B cell (primary cell): ENCODE data around the gene MMRN2. TPM values are rescaled to one million over a fixed set of nuclear protein-coding genes. Genes with fewer than 3 reads are reported as not detected.

Experiments
- ATAC-seq: fragments of 200-7000 bp; cut with Tn5 transposase; one replicate; pipeline ENCODE4 v1.10.0; 2021; ENCODE audit warnings: low read depth, mild to moderate bottlenecking, moderate number of reproducible peaks, moderate library complexity
- CTCF ChIA-PET: fragments of 350-600 bp; sonication (Branson Sonifier 250); formaldehyde crosslinking; loops from one replicate; lab custom pipeline; 2021; ENCODE audit warnings: antibody characterized with exemption, inconsistent platforms; lab: Charles Lee
- POLR2A ChIA-PET: fragments of 350-600 bp; sonication (Branson Sonifier 250); formaldehyde crosslinking; loops from one replicate; lab custom pipeline; 2021; ENCODE audit warnings: antibody characterized with exemption; lab: Charles Lee
- DNase-seq: peaks from one replicate; pipeline ENCODE4 v3.0.0; 2013
- H2AFZ ChIP-seq: 2 replicates; pipeline ENCODE4 v1.6.1; 2012; ENCODE audit warnings: mild to moderate bottlenecking, low read depth, low read length; ENCODE audit not compliant: insufficient read depth, poor library complexity, severe bottlenecking
- H3K27ac ChIP-seq, 2 donors: 1 replicate in 1 of 2; 2 replicates in 1 of 2; pipeline ENCODE4 v1.5.1; 2012 to 2013; ENCODE audit warnings: low read length in 2 of 2, mild to moderate bottlenecking in 2 of 2, moderate library complexity in 1 of 2
- H3K27me3 ChIP-seq, 4 experiments: fragments of 200-600 bp in 1 of 4; sonication (generic) in 1 of 4; replicated peaks in 1 of 4; 1 replicate in 2 of 4; 2 replicates in 2 of 4; pipeline versions ENCODE4 v1.6.1 to v1.7.0; 2013 to 2016; ENCODE audit warnings: low read length in 3 of 4, mild to moderate bottlenecking in 2 of 4, mixed read lengths in 1 of 4, moderate library complexity in 1 of 4; ENCODE audit not compliant: insufficient read depth in 4 of 4, control insufficient read depth in 3 of 4; ENCODE audit errors: control extremely low read depth in 1 of 4
- H3K36me3 ChIP-seq, 2 experiments: replicated peaks in 1 of 2; 1 replicate in 1 of 2; 2 replicates in 1 of 2; pipeline versions ENCODE4 v1.6.1 to v1.7.1; 2013; ENCODE audit warnings: low read length in 1 of 2; ENCODE audit not compliant: insufficient read depth in 2 of 2, control insufficient read depth in 1 of 2; ENCODE audit errors: control extremely low read depth in 1 of 2, extremely low read depth in 1 of 2
- H3K4me1 ChIP-seq, 2 donors: fragments of 200-600 bp in 1 of 2; sonication (generic) in 1 of 2; 1 replicate in 1 of 2; 2 replicates in 1 of 2; pipeline versions ENCODE4 v1.5.1 to v1.6.1; 2013 to 2017; ENCODE audit warnings: low read length in 2 of 2; ENCODE audit not compliant: control insufficient read depth in 2 of 2, insufficient read depth in 2 of 2
- H3K4me2 ChIP-seq: replicated peaks from 2 replicates; pipeline ENCODE3; 2012; ENCODE audit warnings: mild to moderate bottlenecking, low read depth, low read length; ENCODE audit not compliant: poor library complexity, severe bottlenecking
- H3K4me3 ChIP-seq, 5 experiments: fragments of 200-600 bp in 1 of 5; sonication (generic) in 1 of 5; 1 replicate in 3 of 5; 2 replicates in 2 of 5; pipeline versions ENCODE4 v1.5.1 to v1.7.0; 2011 to 2016; ENCODE audit warnings: low read length in 4 of 5, mild to moderate bottlenecking in 4 of 5, low read depth in 2 of 5, control low read depth in 1 of 5, moderate library complexity in 1 of 5; ENCODE audit not compliant: insufficient read depth in 1 of 5; ENCODE audit errors: control extremely low read depth in 1 of 5, extremely low read depth in 1 of 5
- H3K79me2 ChIP-seq: fragments of 200-600 bp; sonication (generic); one replicate; pipeline ENCODE4 v1.6.0; 2016; ENCODE audit warnings: low read length; ENCODE audit not compliant: control insufficient read depth, insufficient read depth
- H3K9ac ChIP-seq: fragments of 200-600 bp; sonication (generic); 2 replicates; pipeline ENCODE4 v1.6.1; 2017; ENCODE audit warnings: mild to moderate bottlenecking, low read length, moderate library complexity
- H3K9me3 ChIP-seq, 3 donors: one replicate each; pipeline versions ENCODE4 v1.6.1 to v1.7.1; 2013; ENCODE audit warnings: low read length in 2 of 3; ENCODE audit not compliant: control insufficient read depth in 2 of 3, insufficient read depth in 1 of 3; ENCODE audit errors: control extremely low read depth in 1 of 3
- H4K20me1 ChIP-seq: 2 replicates; pipeline ENCODE4 v1.6.0; 2012; ENCODE audit warnings: mild to moderate bottlenecking, low read length; ENCODE audit not compliant: insufficient read depth, control insufficient read depth, poor library complexity, severe bottlenecking
- H3K27ac Mint-ChIP-seq: one replicate; pipeline ENCODE4 v1.8.0; 2021; ENCODE audit warnings: mixed read lengths
- H3K27me3 Mint-ChIP-seq: one replicate; pipeline ENCODE4 v1.8.0; 2021; ENCODE audit warnings: mixed read lengths
- H3K4me1 Mint-ChIP-seq: one replicate; pipeline ENCODE4 v1.8.0; 2021; ENCODE audit warnings: mixed read lengths
- H3K4me3 Mint-ChIP-seq: one replicate; pipeline ENCODE4 v1.8.0; 2021; ENCODE audit warnings: mixed read lengths
- H3K9me3 Mint-ChIP-seq: one replicate; pipeline ENCODE4 v1.8.0; 2022; ENCODE audit warnings: mixed read lengths; ENCODE audit not compliant: insufficient read depth
- EZH2 ChIP-seq: IDR thresholded peaks from 2 replicates; pipeline ENCODE4 v1.6.1; 2012; ENCODE audit warnings: borderline replicate concordance, low read depth, mild to moderate bottlenecking, moderate library complexity, low read length; ENCODE audit not compliant: insufficient read depth, poor library complexity, severe bottlenecking
- WGBS: methylation state at CpG from one replicate; pipeline ENCODE4 v1.1.5; 2013; ENCODE audit warnings: missing lambda C conversion rate; ENCODE audit not compliant: insufficient coverage; 5-methylcytosine and 5-hydroxymethylcytosine counted together
- intact Hi-C: fragments of 100-400 bp; cut with micrococcal nuclease; formaldehyde crosslinking; loops from one replicate; pipeline ENCODE4 v1.10.0; 2022
- polyA plus RNA-seq: library from polyadenylated mRNA; depleted of rRNA; stranded (reverse); fragments of >200 nt; gene quantifications from 2 replicates; pipeline ENCODE4 v1.2.3, GENCODE V29; 2012
- total RNA-seq, 2 donors: library from RNA; stranded (reverse); fragments of 120-200 nt in 1 of 2; gene quantifications; 1 replicate in 1 of 2; 2 replicates in 1 of 2; pipeline versions ENCODE4 v1.2.3 to v1.2.4, GENCODE V29; 2013 to 2022
- TF ChIP-seq, protein P1 (sequence below): fragments of 200-600 bp; IDR thresholded peaks from one replicate; pipeline ENCODE4 v1.8.0; 2022; ENCODE audit warnings: antibody characterized with exemption, mild to moderate bottlenecking

MMRN2 gene
- total and polyA plus RNA-seq, 2 donors (not counting 1 experiment from before 2014, with no cell fraction given): 1.0 to 1.1 TPM

DNA sequence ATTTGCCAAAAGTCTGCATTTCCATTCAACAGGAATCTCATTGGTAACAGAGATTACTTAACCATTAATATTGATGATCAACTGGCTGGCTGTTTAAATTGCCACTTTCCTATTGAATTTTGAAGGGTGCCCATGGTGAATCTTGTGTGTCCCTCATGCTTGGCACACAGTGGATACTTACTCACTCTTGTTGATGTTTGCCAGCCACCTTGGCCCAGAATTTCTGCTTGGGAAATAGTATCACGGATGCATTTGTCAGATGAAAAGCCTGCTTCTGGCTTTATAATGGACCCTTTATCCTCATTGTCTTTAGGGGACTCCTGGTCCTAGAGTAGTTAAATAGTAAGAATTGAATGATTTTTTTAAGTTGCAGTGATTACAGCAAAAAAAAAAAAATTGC is 52.0 kb downstream of the MMRN2 start:
- H3K4me1 Mint-ChIP-seq: no peaks in the 10 kb centered on the region
- CTCF ChIA-PET: no interaction called here
- peaks cover 3% of the 10 kb centered on the region for H3K9me3 Mint-ChIP-seq
- Histone ChIP-seq H3K4me1 (no peaks in the 10 kb centered on the region), H3K36me3 (no peaks in the 10 kb centered on the region), H3K27me3 (no peaks in the 10 kb centered on the region), H3K27ac (no peak overlapping the region), H3K4me2 (no peak overlapping the region), H3K79me2 (no peaks in the 10 kb centered on the region), H3K9ac (no peak overlapping the region), H3K9me3 (peaks cover 0 to 8% (median 3%) of the 10 kb centered on the region in 3 donors), H3K4me3 (no peak overlapping the region), H2AFZ (no peak overlapping the region), H4K20me1 (no peaks in the 10 kb centered on the region)
- no peak overlapping the region for H3K4me3 Mint-ChIP-seq
- ATAC-seq: no peak
- H3K27me3 Mint-ChIP-seq: no peaks in the 10 kb centered on the region
- intact Hi-C loops: no loop called here
- no peak overlapping the region for H3K27ac Mint-ChIP-seq
- DNase-seq: no peak
- POLR2A ChIA-PET: no interaction called here
- TF ChIP-seq EZH2: no peak
- WGBS: 100% methylated on average over 1 of the region's 1 CpG

DNA sequence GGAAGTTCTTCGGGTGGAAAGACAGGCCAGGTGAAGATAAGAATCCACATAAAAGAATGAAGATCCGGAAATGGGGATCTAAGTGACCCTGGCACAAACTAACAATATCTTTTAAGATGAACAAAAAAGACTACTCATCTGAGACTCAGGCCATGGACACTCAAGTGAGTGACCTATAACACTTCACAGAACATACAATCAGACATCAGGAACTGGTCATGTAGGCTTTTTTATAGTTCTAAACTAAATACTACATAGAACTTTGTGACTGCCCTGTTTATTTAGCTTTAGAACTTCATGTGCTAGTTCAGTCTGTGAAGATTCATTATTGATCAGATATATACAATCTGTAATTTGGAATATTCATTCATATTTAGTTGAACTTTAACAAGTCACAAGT is 52.8 kb downstream of the MMRN2 start:
- Histone ChIP-seq H3K9me3 (peaks cover 0 to 8% (median 3%) of the 10 kb centered on the region in 3 donors), H3K27ac (no peak overlapping the region), H3K4me3 (no peak overlapping the region), H3K27me3 (no peaks in the 10 kb centered on the region), H4K20me1 (no peaks in the 10 kb centered on the region), H3K4me1 (no peaks in the 10 kb centered on the region), H3K4me2 (no peak overlapping the region), H3K79me2 (no peaks in the 10 kb centered on the region), H3K36me3 (no peaks in the 10 kb centered on the region), H2AFZ (no peak overlapping the region), H3K9ac (no peak overlapping the region)
- intact Hi-C loops: no loop called here
- ChIA-PET CTCF (no interaction called here), POLR2A (no interaction called here)
- no peak for ATAC-seq
- TF ChIP-seq, protein P1, sequence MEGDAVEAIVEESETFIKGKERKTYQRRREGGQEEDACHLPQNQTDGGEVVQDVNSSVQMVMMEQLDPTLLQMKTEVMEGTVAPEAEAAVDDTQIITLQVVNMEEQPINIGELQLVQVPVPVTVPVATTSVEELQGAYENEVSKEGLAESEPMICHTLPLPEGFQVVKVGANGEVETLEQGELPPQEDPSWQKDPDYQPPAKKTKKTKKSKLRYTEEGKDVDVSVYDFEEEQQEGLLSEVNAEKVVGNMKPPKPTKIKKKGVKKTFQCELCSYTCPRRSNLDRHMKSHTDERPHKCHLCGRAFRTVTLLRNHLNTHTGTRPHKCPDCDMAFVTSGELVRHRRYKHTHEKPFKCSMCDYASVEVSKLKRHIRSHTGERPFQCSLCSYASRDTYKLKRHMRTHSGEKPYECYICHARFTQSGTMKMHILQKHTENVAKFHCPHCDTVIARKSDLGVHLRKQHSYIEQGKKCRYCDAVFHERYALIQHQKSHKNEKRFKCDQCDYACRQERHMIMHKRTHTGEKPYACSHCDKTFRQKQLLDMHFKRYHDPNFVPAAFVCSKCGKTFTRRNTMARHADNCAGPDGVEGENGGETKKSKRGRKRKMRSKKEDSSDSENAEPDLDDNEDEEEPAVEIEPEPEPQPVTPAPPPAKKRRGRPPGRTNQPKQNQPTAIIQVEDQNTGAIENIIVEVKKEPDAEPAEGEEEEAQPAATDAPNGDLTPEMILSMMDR: no peak
- TF ChIP-seq EZH2: no peak
- 94% methylated on average over 2 of the region's 2 CpGs for WGBS
- no peaks in the 10 kb centered on the region for H3K27me3 Mint-ChIP-seq
- H3K4me3 Mint-ChIP-seq: no peak overlapping the region
- DNase-seq: no peak
- no peaks in the 10 kb centered on the region for H3K4me1 Mint-ChIP-seq
- H3K9me3 Mint-ChIP-seq: peaks cover 3% of the 10 kb centered on the region
- no peak overlapping the region for H3K27ac Mint-ChIP-seq
